NB4 (cell line): ENCODE measurements around the gene GNB5.

ENCODE experiments used
- DNase-seq: peaks from one replicate; pipeline ENCODE4 v3.0.0; 2010; ENCODE audit warnings: low read depth
- H3K4me3 ChIP-seq: one replicate; pipeline ENCODE4 v1.5.1; 2011; ENCODE audit warnings: mild to moderate bottlenecking, low read depth, low read length, moderate library complexity
- CTCF ChIP-seq: IDR thresholded peaks from one replicate; pipeline ENCODE4 v1.5.1; 2012; ENCODE audit warnings: low read depth, low read length
- MAX ChIP-seq: IDR thresholded peaks from 2 replicates; pipeline ENCODE4 v1.6.1; 2011; ENCODE audit warnings: low read depth, low read length
- MYC ChIP-seq: IDR thresholded peaks from 2 replicates; pipeline ENCODE4 v1.6.1; 2011; ENCODE audit warnings: low read depth, low read length
- POLR2A ChIP-seq: IDR thresholded peaks from 2 replicates; pipeline ENCODE4 v1.6.1; 2011; ENCODE audit warnings: mild to moderate bottlenecking; ENCODE audit not compliant: insufficient read length; ENCODE audit errors: extremely low read depth

GNB5 gene

GRCh38 chr15:52225230-52225629, 34.0 kb upstream of the GNB5 start:
- DNase-seq: no peak
- TF ChIP-seq MYC: no peak
- TF ChIP-seq CTCF: no peak
- TF ChIP-seq MAX: no peak
- TF ChIP-seq POLR2A: no peak
- H3K4me3 ChIP-seq: no peak overlapping the region

- no peak overlapping the region for H3K4me3 ChIP-seq
- TF ChIP-seq CTCF: no peak
- TF ChIP-seq POLR2A: no peak
- TF ChIP-seq MAX: no peak
- no peak for TF ChIP-seq MYC
- DNase-seq: peak; percentile 24
Measured at GRCh38 chr15:52224211-52224610, 33.0 kb upstream of the GNB5 start.

GRCh38 chr15:52221730-52222129, 30.5 kb upstream of the GNB5 start:
- no peak for DNase-seq
- TF ChIP-seq MAX (no peak), POLR2A (no peak), CTCF (no peak), MYC (no peak)
- no peak overlapping the region for H3K4me3 ChIP-seq

- H3K4me3 ChIP-seq: no peak overlapping the region
- DNase-seq: no peak
- TF ChIP-seq MYC (no peak), POLR2A (no peak)
Measured at GRCh38 chr15:52220937-52221660, 29.9 kb upstream of the GNB5 start.

- no peak overlapping the region for H3K4me3 ChIP-seq
- TF ChIP-seq MAX: no peak
- TF ChIP-seq MYC: no peak
- no peak for TF ChIP-seq CTCF
- TF ChIP-seq POLR2A: no peak
- DNase-seq: no peak
Measured at GRCh38 chr15:52220251-52220650, 29.1 kb upstream of the GNB5 start.

- no peak overlapping the region for H3K4me3 ChIP-seq
- no peak for DNase-seq
- TF ChIP-seq POLR2A (no peak), CTCF (no peak), MAX (no peak), MYC (no peak)
Measured at GRCh38 chr15:52218816-52219215, 27.6 kb upstream of the GNB5 start.

- TF ChIP-seq MYC (no peak), POLR2A (no peak)
- no peak overlapping the region for H3K4me3 ChIP-seq
- DNase-seq: no peak
Measured at GRCh38 chr15:52218371-52218770, 27.2 kb upstream of the GNB5 start.
